Stimulated activated CD8-positive, alpha-beta memory T cell treated with anti-CD3 and anti-CD28 coated beads, Interleukin-7, amount 100 ng/mL, for 4 hours (primary cell): ENCODE measurements around the gene UTS2R.

Source experiments
- DNase-seq, 2 donors: peaks; one replicate each; pipeline ENCODE4 v3.0.0-alpha.2; 2020; ENCODE audit warnings: low read depth in 2 of 2

The UTS2R gene

DNA sequence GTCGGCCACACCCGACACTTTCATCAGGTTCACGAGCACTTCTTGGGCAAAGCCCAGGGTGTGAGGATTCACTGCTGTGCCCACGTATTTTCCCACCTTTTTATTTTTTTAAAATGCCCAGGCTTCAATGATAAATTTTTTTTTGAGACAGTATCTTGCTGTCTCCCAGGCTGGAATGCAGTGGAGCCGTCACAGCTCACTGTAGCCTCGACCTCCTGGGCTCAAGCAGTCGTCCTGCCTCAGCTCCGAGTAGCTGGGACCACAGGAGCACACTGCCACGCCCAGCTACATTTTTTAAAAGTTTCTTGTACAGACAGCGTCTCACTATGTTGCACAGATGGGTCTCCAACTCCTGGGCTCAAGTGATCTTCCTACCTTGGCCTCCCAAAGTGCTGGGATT lies 17.8 kb downstream of the UTS2R start:
- DNase-seq: no peak

DNA sequence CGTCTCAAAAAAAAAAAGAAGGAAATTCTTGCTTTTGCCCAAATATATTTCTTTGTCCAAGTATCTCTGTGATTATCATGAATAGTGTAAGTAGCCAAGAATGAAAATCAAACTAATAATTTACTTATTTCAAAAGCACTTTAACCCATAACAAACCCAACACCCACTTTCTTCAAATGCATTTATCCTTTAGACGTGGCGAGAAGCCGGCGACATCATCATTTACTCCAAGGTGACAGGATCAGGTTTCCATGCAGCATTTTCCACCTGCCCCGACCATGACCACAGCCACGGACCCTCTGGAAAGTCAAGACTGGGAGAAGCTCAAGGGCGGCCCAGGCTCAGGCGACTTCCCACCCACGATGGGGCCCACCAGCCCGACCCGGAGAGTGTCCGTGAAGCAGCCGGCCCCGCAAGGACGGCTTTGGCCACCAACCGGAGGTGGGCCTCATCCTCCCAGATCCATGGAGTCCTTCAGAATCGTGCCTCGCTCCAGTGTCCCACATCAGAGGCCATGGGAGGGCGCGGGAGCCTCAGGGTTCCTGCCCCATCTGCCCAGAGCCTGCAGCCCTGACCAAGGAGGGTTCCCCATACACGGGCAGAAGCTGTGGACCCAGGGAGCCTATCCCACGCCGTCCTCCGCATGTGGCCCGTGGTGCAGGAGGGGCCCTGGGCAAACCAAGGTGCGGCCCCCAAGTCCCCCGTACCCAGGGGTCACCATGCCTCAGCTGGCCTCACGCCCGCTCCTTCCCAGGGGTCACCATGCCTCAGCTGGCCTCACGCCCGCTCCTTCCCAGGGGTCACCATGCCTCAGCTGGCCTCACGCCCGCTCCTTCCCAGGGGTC lies 18.7 kb downstream of the UTS2R start:
- no peak for DNase-seq

DNA sequence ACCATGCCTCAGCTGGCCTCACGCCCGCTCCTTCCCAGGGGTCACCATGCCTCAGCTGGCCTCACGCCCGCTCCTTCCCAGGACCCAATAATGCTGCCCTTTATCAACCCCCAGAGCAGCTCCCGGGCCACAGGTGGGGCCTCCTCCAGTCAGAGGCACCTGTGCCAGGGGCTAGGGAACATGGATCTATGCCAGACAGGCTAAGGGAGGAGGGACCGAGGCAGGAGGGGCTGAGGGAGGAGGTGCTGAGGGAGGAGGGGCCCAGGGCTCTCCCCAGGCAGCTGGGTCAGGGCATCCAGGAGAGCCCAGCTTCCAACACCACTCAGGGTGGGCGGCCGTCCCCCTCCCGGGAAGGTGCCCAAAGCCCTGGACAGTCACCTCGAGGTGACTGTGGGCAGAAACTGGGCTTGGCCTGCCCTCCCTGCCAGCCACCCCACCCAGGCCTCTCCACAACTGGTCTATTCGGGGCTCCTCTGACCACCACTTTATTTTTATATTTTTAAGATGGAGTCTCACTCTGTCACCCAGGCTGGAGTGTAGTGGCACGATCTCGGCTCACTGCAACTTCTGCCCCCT lies 19.4 kb downstream of the UTS2R start:
- no peak for DNase-seq

DNA sequence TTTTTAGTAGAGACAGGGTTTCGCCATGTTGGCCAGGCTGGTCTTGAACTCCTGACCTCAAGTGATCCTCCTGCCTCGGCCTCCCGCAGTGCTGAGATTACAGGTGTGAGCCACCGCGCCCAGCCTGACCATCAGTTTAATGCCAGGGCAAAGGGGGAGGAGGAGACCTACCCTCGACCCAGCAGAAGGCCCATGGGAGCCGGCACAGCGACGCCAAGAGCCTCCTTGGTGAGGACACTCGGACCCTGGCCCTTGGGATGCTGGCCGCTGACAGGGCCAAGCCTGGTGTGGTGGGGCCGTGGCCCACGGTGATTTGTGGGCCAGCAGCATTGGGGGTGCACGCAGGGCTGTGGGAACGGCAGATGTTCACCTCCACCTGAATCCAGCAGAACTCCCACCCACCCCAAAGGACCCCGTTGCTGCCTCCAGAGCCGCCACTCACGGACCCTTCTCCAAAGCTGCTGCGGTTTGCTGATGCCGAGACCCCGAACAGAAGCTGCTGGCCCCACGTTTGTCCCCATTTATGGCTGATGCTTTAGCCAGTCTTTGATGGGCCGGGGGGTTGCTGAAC lies 20.0 kb downstream of the UTS2R start:
- DNase-seq: no peak

DNA sequence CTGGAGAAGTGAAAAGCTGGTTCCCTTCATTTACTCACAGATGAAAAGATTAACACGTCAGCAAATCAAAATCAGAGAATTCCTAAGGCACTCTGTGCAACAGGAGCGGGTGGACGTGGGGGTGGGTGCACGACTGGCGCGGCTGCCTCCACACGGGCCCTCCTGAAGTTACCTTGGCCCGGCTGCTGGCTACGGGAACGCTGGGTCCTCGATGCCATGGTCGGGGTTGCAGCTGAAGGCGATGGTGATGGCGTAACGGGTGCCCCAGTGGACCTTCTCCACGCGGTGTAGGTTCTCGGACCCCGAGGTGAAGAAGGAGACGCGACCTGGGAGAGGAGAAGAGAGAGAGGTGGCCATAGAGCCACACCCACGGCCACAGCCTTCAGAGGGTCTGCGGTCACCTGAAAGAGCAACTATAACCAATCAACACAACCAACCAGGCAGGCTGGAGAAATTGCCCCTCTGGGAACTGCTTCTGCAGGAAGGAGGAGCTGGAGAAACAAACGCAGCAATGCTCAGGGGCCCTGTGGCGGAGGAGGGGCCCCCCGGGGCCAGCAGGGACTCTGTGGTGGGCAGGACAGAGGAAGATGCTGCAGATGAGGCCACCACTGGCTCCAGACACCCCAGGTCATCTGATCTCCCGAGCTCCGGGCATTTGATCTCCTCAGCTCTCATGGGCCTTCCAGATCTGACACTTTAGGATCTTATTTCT lies 20.8 kb downstream of the UTS2R start:
- no peak for DNase-seq

DNA sequence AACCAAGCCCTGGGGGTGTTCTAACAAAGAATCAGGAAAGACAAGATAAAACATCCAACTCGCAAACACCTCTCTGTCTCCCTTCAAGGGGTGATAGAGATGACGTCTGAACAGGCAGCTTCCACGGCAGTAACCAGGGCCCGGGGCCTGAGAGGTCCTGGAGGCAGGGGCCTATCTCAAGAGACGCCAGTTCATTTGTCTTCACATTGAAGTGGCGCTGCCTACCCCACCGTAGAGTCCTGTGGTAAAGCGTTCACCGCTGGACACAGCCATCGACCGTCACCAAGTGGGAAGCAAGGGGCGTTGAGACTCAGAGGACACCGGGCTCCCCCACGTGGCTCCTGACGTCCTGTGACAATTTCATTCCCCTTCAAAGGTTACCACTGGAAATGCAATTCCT lies 21.4 kb downstream of the UTS2R start:
- DNase-seq: no peak

DNA sequence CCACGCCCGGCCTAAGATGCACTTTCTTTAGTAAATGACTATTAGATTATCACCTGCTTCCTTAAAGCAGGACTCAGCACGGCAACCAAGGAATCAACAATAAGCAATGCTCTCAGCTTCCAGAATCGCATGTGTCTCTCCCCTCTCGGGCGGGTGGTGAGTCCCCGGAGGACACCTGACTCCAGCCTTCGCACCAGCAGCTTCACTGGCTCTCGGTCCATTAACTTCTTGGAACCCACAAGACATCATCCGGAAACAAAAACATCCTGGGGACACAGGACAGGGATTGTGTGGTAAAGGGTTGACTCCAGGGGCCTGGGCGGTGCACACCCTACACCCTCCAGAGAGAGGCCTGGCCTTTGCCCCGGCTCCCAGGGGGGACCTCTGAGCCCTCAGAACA lies 22.7 kb downstream of the UTS2R start:
- no peak for DNase-seq

DNA sequence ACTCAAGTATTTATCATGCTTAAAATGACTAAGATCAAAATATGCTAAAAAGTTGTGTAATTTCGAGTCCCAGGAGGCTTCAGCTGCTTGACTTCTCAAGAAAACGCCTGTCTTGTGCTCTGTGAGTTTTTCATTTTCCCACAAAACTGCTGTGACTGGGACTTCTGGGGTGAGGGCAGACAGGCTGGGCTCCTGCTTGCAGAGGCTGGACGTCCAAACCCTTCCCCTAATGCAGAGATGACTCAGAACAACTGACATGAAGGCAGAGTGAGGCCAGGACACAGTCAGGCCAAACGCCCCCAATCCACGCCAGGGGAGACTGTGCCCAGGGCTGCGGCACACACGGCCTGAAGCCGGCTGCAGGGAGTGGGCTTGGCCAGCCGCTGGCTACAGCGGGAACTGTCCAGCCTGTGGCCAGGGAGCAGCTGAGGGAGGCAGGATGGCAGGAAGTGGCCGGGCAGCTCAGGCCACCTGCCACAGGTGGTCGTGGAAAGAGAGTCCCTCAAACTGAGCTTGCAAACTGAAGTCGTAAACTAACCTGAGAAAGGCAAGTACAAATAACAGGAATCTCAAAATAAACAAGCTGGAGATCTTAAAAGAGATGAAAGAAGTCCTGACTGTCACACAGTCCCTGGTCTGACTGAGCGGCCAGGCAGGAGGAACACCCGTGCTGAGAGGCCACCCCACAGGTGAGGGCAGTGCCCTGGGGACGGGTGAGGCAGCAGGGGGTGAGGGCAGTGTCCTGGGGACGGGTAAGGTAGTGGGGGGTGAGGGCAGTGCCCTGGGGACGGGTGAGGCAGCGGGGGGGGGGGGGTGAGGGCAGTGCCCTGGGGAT lies 25.3 kb downstream of the UTS2R start:
- no peak for DNase-seq

DNA sequence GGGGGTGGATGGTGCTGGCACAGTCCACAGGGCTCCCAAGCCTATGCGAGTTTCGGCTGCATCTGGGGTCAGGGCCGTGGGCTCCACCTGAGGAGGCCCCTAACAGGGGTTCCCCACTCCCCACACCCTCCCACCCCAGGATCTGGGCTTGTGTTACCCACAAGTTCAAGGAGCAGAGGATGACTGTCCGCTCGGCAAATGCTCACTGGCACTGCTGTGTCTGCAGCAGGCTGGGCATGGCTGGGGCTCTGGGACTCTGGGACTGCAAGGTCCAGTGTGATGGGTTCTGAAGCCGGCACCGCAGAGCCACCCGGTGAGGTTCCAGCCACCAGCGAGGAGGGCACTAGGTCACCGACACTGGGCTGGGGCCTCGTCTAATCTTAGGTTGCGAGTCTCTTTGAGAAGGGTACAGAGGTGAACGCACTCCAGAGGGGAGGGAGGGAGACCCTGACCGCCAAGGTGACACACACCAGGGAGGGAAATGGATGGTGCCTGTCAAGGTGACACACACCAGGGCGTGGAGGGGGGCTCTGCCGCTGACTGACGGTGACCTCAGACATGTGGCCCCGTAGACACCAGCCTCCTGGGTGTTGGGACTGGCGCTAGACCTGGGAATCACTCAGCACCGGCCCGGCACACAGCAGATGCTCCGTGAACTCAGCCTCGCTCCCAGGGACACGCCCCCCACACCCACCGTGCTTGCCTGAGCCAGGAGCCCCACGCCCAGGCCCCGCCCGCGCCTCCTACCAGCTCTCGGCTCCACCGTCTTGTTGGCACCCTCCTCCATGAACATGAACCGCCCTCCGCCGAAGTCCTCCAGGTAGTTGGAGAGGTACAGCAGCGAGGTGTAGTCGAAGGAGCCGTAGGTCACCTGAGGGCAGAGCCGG lies 26.1 kb downstream of the UTS2R start:
- DNase-seq: no peak

DNA sequence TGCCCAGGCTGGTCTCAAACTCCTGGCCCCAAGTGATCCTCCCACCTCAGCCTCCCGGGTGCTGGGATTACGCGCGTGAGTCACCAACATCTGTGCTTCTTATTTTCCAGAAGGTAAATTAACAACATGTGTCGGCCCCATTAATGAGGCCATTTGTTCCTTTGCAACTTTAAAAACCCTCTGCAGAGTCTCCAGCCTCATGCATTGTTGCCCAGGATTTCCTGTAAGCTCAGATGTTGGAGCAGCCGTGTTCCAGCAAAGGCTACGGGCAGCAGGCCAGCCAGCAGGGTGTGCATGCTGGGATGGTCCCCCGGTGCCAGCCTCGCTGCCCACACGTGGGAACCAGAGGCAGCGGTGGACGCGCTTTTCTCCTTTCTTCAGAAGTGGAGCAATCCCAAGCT lies 27.5 kb downstream of the UTS2R start:
- DNase-seq: no peak

DNA sequence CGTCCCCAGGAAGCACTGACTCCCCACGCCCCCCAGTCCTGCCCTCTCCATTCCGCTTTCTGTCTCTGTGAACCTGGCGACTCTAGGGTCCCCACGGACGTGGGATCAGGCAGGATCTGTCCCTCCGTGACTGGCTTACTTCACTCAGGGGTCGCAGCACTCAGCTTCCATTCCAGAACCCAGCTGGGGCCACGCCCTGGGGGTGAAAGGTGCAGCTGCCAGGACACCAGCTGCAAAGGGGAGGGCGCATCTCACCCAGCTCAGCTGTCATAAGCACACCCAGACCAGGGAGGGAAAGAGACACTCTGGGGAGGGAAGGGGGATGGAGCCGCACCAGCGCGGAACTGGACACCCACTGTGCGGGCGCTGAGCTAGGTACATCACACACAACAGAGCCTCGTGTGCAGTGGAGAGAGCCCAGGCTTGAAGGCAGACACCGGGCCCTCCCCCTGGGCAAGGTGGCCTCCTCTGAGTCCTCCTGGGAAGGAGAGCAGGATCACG lies 28.1 kb downstream of the UTS2R start:
- DNase-seq: no peak

DNA sequence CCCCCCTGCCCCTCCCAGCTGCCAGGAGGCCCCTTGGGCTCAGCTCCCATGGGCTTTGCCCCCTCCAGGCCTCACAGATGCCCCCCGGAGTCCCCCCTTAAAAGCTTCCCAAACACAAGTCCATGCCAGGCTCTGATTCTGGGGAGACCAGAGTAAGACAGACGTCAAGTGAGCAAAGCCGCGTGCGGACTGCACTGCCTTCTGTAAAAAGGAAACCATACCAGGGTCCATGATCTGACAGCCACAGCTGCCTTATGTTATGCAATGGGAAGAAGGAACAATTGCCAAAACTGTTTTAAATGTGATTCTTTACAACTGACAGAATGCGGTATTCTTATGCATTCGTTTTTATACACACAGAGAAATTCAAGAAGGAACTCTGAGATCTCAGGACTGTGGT lies 28.6 kb downstream of the UTS2R start:
- no peak for DNase-seq

DNA sequence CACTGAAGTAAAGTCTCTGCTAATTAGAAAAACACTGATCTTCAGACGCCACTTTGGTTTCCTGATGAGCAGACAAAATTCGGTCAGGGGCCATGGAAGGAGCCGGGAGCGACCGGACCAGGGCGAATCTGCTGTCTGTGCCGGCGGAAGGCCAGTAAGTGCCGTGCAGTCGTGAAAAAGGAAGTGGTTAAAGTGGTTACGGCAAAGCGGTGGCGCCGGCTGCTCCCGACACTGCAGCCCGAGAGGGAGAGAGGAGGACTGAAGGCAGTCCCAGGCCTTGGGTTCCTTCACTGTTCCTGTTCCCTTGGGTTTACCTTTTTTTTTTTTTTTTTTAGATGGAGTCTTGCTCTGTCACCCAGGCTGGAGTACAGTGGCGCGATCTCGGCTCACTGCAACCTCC lies 29.3 kb downstream of the UTS2R start:
- peak; percentile 26 to 40 for DNase-seq

DNA sequence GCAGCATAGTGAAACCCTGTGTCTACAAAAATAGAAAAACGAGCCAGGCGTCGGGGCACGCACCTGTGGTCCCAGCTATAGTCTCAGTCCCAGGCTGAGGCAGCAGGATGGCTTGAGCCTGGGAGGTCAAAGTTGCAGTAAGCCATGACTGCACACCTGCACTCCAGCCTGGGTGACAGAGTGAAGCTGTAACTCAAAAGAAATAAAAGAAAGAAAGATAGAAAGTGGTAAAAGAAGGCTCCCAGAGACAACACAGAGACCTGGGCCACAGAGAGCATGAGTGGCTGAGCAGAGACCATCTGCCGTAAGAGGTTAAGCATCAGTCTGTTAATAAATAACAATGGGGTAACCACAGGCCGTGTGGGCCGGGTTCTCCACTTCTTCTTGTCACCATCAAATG lies 31.3 kb downstream of the UTS2R start:
- no peak for DNase-seq

DNA sequence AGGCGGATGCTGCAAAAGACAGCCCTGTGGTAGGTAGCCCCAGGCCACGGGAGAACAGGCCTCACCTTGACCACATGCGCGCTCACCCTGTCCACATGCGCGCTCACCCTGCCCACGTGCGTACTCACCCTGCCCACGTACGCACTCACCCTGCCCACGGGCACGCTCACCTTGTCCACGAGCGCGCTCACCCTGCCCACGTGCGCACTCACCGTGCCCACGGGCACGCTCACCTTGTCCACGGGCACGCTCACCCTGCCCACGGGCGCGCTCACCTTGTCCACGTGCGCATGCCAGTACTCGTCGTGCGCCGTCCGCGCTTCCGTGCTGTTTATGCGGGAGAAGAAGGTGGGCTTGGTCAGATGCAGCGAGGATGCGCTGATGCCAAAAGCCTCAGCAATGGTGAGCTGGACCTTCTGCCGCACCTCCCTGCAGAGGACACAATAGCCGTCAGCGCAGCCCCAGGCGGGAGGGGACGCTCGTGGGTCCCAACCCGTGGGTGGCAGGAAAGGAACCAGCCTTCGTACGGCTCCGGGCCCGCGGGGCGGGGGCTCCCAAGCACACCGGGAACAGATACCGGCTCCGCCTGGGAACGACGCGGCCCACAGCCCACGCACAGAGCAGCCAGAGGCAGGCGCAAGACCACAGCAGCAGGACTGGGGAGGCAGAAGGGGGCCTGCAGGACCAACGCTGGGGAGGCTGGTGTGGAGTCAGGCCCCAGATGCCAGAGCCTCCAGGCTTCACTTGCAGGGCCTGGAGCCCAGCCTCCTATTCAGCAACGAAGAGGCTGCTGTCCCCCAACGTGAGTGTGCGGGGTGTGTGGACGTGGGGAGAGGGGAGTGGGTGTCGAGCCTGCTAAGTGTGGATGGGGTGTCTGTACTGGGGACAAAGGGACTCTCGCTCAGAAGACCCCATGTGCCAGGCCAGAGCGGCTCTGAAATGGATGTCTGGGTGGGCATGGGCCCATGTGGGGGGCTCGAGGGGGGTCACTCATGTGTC lies 32.4 kb downstream of the UTS2R start:
- DNase-seq: no peak

DNA sequence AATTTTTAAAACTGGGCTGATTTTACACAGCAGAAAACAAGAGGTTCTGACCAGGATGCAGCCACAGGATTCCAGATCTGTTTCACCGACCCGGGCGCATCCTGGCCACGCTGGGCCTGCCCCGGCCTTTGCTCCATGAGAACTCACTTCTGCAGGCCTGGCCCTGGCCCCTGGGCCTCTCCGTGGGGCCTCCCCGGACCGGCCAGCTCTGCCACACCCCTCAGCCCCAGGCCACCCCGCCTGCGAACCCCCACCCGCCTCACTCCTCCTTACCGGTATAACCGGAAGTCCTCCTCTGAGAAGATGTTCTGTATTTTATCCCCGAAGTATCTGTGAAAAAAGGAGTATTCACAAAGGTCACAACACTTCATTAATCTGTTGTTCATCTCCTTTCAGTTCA lies 33.5 kb downstream of the UTS2R start:
- no peak for DNase-seq

DNA sequence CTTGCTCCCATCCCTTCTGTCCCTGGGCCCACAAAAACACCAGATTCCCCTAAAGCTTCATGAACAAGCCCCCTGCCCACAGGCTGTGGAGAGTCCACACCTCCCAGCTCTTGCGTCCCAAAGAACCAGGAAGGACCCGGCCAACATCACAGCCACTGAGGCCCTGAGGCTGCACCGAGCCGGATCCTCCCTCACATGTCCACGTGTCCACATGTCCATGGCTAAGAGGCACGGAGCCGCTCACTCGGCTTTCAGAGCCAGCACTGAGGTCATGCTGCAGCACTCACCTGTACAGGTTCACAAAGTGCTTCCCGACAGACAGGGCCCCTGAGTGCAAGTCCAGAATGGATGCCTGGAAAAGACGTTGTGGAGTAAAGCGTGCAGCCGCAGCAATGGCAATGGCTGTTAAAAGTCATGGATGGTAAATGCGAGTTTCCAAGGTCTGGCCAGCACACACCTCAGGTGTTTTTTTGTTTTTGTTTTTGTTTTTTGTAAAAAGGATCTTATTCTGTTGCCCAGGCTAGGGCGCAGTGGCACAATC lies 34.6 kb downstream of the UTS2R start:
- no peak for DNase-seq

DNA sequence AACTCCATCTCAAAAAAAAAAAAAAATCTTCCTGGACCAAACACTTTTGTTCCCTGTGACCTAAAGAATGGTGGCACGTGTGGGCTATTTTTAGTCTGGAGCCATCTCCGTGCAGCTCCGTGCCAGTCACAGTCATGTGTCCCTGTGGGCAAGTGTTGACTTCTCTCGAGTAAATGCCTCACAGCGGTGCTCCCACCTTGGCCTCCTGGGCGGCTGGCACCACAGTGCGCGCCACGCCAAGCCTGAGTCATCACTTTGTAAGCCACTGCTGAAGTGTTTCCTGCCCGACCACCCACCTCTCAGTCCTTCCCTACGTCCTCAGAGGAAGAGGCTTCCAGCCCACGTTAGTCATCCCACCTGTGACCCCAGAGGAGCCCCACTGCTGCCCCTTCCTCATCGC lies 35.7 kb downstream of the UTS2R start:
- no peak for DNase-seq
